ENCODE measurements around the gene MTG1.

- TF ChIP-seq CTCF (conservative IDR thresholded peaks at IDR 0.05 in 1 of 2, IDR thresholded peaks at IDR 0.05 in 1 of 2; ENCODE audit: low read depth in 1 of 2, low read length in 2 of 2), result no peak
- no peak for TF ChIP-seq EZH2 (IDR thresholded peaks at IDR 0.05; ENCODE audit: low read length, missing control alignments)
Observed at GRCh38 chr10:133405844-133406527, 12.0 kb downstream of the MTG1 start.

Data from fibroblast of lung (primary cell).